H9 (cell line): Measurements from ENCODE around the gene CFAP90. TPM values are rescaled to one million over a fixed set of nuclear protein-coding genes. Genes with fewer than 3 reads are reported as not detected.

ENCODE experiments used
- DNase-seq: peaks from one replicate; pipeline ENCODE4 v3.0.0-alpha.2; 2017
- H2AFZ ChIP-seq: one replicate; pipeline ENCODE4 v1.6.1; 2013; ENCODE audit warnings: mild to moderate bottlenecking, low read length, control low read depth, moderate library complexity
- H2AK5ac ChIP-seq: 2 replicates; pipeline ENCODE4 v1.6.1; 2013; ENCODE audit warnings: low read length, control low read depth, mixed read lengths; ENCODE audit not compliant: insufficient read length
- H2BK120ac ChIP-seq: one replicate; pipeline ENCODE4 v1.6.1; 2013; ENCODE audit warnings: low read depth, mild to moderate bottlenecking, low read length, control low read depth, inconsistent platforms; ENCODE audit not compliant: poor library complexity, severe bottlenecking
- H2BK12ac ChIP-seq: 2 replicates; pipeline ENCODE4 v1.6.1; 2013; ENCODE audit warnings: low read length, control low read depth, mixed read lengths, low read depth; ENCODE audit not compliant: insufficient read length
- H2BK15ac ChIP-seq: 2 replicates; pipeline ENCODE4 v1.6.1; 2013; ENCODE audit warnings: low read depth, low read length, control low read depth
- H2BK20ac ChIP-seq: one replicate; pipeline ENCODE4 v1.6.1; 2013; ENCODE audit warnings: low read depth, mild to moderate bottlenecking, low read length, control low read depth, inconsistent platforms; ENCODE audit not compliant: poor library complexity, severe bottlenecking
- H2BK5ac ChIP-seq: 2 replicates; pipeline ENCODE4 v1.6.1; 2013; ENCODE audit warnings: low read length, control low read depth, mixed read lengths; ENCODE audit not compliant: insufficient read length
- H3K14ac ChIP-seq: 2 replicates; pipeline ENCODE4 v1.6.1; 2013; ENCODE audit warnings: low read length, control low read depth; ENCODE audit not compliant: insufficient read depth
- H3K18ac ChIP-seq: 2 replicates; pipeline ENCODE4 v1.6.1; 2013; ENCODE audit warnings: low read depth, mild to moderate bottlenecking, mixed read lengths, low read length, control low read depth; ENCODE audit not compliant: insufficient read length
- H3K23ac ChIP-seq: 2 replicates; pipeline ENCODE4 v1.6.1; 2013; ENCODE audit warnings: low read length, control low read depth, mixed read lengths, low read depth; ENCODE audit not compliant: insufficient read length
- H3K23me2 ChIP-seq: 2 replicates; pipeline ENCODE4 v1.6.1; 2013; ENCODE audit warnings: low read depth, mild to moderate bottlenecking, mixed read lengths, low read length, control low read depth; ENCODE audit not compliant: insufficient read length, poor library complexity, severe bottlenecking
- H3K27ac ChIP-seq: 2 replicates; pipeline ENCODE4 v1.5.1; 2013; ENCODE audit warnings: low read length, control low read depth, mixed read lengths, low read depth; ENCODE audit not compliant: insufficient read length
- H3K27me3 ChIP-seq: 2 replicates; pipeline ENCODE4 v1.6.1; 2013; ENCODE audit warnings: low read length, control low read depth, inconsistent platforms; ENCODE audit not compliant: insufficient read depth
- H3K4ac ChIP-seq: 2 replicates; pipeline ENCODE4 v1.6.1; 2013; ENCODE audit warnings: low read depth, mild to moderate bottlenecking, control low read depth, inconsistent platforms, low read length, moderate library complexity
- H3K4me1 ChIP-seq: 2 replicates; pipeline ENCODE4 v1.6.1; 2013; ENCODE audit warnings: low read length, control low read depth, inconsistent platforms; ENCODE audit not compliant: insufficient read depth
- H3K4me2 ChIP-seq: 2 replicates; pipeline ENCODE4 v1.6.1; 2013; ENCODE audit warnings: low read length, control low read depth, mixed read lengths; ENCODE audit not compliant: insufficient read length, insufficient read depth
- H3K56ac ChIP-seq: 2 replicates; pipeline ENCODE4 v1.6.1; 2013; ENCODE audit warnings: low read depth, mild to moderate bottlenecking, mixed read lengths, low read length, control low read depth; ENCODE audit not compliant: insufficient read length
- H3K79me1 ChIP-seq: 2 replicates; pipeline ENCODE4 v1.6.1; 2013; ENCODE audit warnings: low read depth, mild to moderate bottlenecking, moderate library complexity, low read length, control low read depth, inconsistent platforms; ENCODE audit not compliant: insufficient read depth, poor library complexity, severe bottlenecking
- H3K79me2 ChIP-seq: 2 replicates; pipeline ENCODE4 v1.6.1; 2013; ENCODE audit warnings: low read length, control low read depth, inconsistent platforms; ENCODE audit not compliant: insufficient read depth
- H3K9ac ChIP-seq: 2 replicates; pipeline ENCODE4 v1.6.1; 2013; ENCODE audit warnings: low read length, control low read depth, mixed read lengths; ENCODE audit not compliant: insufficient read length; ENCODE audit errors: extremely low read depth
- H3K9me3 ChIP-seq: one replicate; pipeline ENCODE4 v1.6.1; 2013; ENCODE audit warnings: low read depth, low read length, inconsistent platforms; ENCODE audit not compliant: control insufficient read depth
- H3T11ph ChIP-seq: one replicate; pipeline ENCODE4 v1.6.1; 2013; ENCODE audit warnings: mild to moderate bottlenecking, low read length, control low read depth, inconsistent platforms
- H4K20me1 ChIP-seq: one replicate; pipeline ENCODE4 v1.6.1; 2013; ENCODE audit not compliant: control insufficient read depth, insufficient read length, insufficient read depth
- H4K5ac ChIP-seq: 2 replicates; pipeline ENCODE4 v1.6.1; 2013; ENCODE audit warnings: low read depth, mild to moderate bottlenecking, mixed read lengths, low read length, control low read depth; ENCODE audit not compliant: insufficient read length
- H4K8ac ChIP-seq: replicated peaks from 2 replicates; pipeline ENCODE4 v1.6.1; 2013; ENCODE audit warnings: low read length, control low read depth, mixed read lengths, low read depth; ENCODE audit not compliant: insufficient read length
- H4K91ac ChIP-seq: 2 replicates; pipeline ENCODE4 v1.6.1; 2013; ENCODE audit warnings: low read depth, mild to moderate bottlenecking, moderate library complexity, mixed read lengths, low read length, control low read depth; ENCODE audit not compliant: insufficient read length
- H3K27ac Mint-ChIP-seq, 3 experiments: 2 replicates in 2 of 3; 3 replicates in 1 of 3; pipeline ENCODE4 v1.8.0; 2020 to 2021; ENCODE audit warnings: mixed read lengths in 3 of 3, mild to moderate bottlenecking in 1 of 3, moderate library complexity in 1 of 3
- H3K27me3 Mint-ChIP-seq: 2 replicates; pipeline ENCODE4 v1.8.0; 2021; ENCODE audit warnings: low read depth, mild to moderate bottlenecking, moderate library complexity, mixed read lengths
- H3K36me3 Mint-ChIP-seq, 3 experiments: 2 replicates in 2 of 3; 3 replicates in 1 of 3; pipeline ENCODE4 v1.8.0; 2020 to 2021; ENCODE audit warnings: low read depth in 3 of 3, mixed read lengths in 3 of 3; ENCODE audit not compliant: insufficient read depth in 1 of 3
- H3K4me1 Mint-ChIP-seq, 2 experiments: 2 replicates each; pipeline ENCODE4 v1.8.0; 2020; ENCODE audit warnings: mixed read lengths in 2 of 2
- H3K4me3 Mint-ChIP-seq, 2 experiments: 2 replicates in 1 of 2; 3 replicates in 1 of 2; pipeline ENCODE4 v1.8.0; 2020 to 2021; ENCODE audit warnings: mild to moderate bottlenecking in 2 of 2, mixed read lengths in 2 of 2, moderate library complexity in 1 of 2
- H3K9me3 Mint-ChIP-seq, 2 experiments: 2 replicates in 1 of 2; 3 replicates in 1 of 2; pipeline ENCODE4 v1.8.0; 2020; ENCODE audit warnings: mild to moderate bottlenecking in 2 of 2, mixed read lengths in 2 of 2, moderate library complexity in 1 of 2
- WGBS: extraction: QIAGEN DNeasy Blood & Tissue Kit; methylation state at CpG from one replicate; pipeline ENCODE4 v1.1.7; 2013; ENCODE audit warnings: missing lambda C conversion rate, low lambda C conversion rate, mixed read lengths; ENCODE audit not compliant: insufficient read length; ENCODE audit errors: extremely low coverage; 5-methylcytosine and 5-hydroxymethylcytosine counted together
- total RNA-seq: library from RNA; stranded (reverse); gene quantifications from 2 replicates; pipeline ENCODE4 v1.2.1, GENCODE V29; 2021
- TF ChIP-seq, protein P1 (sequence below): fragments of 200-600 bp; sonication (generic); conservative IDR thresholded peaks from 3 replicates; pipeline ENCODE4 v1.8.0; 2021; ENCODE audit warnings: antibody characterized with exemption, mild to moderate bottlenecking

Gene CFAP90
- total RNA-seq, 1 experiment from 2014 or later = 0.44 TPM

DNA sequence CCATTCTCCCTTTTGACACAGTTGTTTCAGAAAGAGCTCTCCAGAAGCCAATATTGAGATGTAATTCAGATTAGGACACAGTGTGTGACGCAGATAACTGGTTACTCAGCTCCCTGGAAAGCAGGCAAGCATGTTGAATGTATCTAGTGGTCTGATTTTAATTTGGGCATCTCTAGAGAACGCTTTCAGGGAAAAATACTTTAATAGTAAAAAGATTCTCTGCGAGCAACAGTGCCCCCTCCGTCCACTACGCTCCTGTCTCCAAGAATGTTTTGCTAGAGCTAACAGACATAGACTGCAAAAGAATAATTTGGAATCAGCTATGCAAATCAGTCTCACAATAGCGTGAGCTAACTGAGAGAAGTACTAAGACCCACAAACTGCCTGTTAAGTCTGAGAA is 23.3 kb downstream of the CFAP90 start:
- Histone ChIP-seq H2BK15ac (no peak overlapping the region), H3K4me1 (no peaks in the 10 kb centered on the region)
- no peak for DNase-seq

More for the DNA sequence above, 23.3 kb downstream of the CFAP90 start:
- Histone ChIP-seq H2AFZ (no peak overlapping the region), H3K27ac (no peak overlapping the region), H2BK120ac (no peak overlapping the region), H3K4ac (no peak overlapping the region), H3K79me2 (no peaks in the 10 kb centered on the region), H4K91ac (no peak overlapping the region), H2AK5ac (no peak overlapping the region), H2BK12ac (no peak overlapping the region), H3K56ac (no peak overlapping the region), H3K18ac (no peak overlapping the region), H3K23me2 (peaks cover 4% of the 10 kb centered on the region), H4K5ac (no peak overlapping the region), H3K14ac (no peak overlapping the region), H3K9me3 (no peaks in the 10 kb centered on the region), H3K9ac (no peak overlapping the region), H4K8ac (no peak overlapping the region), H3K27me3 (no peaks in the 10 kb centered on the region), H3K4me2 (no peak overlapping the region), H3T11ph (no peak overlapping the region), H2BK5ac (no peak overlapping the region), H4K20me1 (no peaks in the 10 kb centered on the region), H2BK20ac (no peak overlapping the region), H3K23ac (no peak overlapping the region), H3K79me1 (no peaks in the 10 kb centered on the region)
- Mint-ChIP-seq H3K4me1 (no peaks in the 10 kb centered on the region; a peak in 1 of 4 replicates), H3K4me3 (no peak overlapping the region), H3K36me3 (peaks cover 4 to 12% (median 6%) of the 10 kb centered on the region in 3 experiments; a peak in 3 of 7 replicates), H3K9me3 (no peaks in the 10 kb centered on the region; a peak in 1 of 5 replicates), H3K27me3 (no peaks in the 10 kb centered on the region), H3K27ac (no peak overlapping the region)
- WGBS = no CpG with 5 or more reads among the region's 6 CpGs
- TF ChIP-seq, protein P1, sequence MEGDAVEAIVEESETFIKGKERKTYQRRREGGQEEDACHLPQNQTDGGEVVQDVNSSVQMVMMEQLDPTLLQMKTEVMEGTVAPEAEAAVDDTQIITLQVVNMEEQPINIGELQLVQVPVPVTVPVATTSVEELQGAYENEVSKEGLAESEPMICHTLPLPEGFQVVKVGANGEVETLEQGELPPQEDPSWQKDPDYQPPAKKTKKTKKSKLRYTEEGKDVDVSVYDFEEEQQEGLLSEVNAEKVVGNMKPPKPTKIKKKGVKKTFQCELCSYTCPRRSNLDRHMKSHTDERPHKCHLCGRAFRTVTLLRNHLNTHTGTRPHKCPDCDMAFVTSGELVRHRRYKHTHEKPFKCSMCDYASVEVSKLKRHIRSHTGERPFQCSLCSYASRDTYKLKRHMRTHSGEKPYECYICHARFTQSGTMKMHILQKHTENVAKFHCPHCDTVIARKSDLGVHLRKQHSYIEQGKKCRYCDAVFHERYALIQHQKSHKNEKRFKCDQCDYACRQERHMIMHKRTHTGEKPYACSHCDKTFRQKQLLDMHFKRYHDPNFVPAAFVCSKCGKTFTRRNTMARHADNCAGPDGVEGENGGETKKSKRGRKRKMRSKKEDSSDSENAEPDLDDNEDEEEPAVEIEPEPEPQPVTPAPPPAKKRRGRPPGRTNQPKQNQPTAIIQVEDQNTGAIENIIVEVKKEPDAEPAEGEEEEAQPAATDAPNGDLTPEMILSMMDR = no peak
